HG03378 (cell line): Measurements from ENCODE around the gene FXN.
"Not testable (repeated sequence)": the region's sequence is repeated elsewhere in the genome, so short reads cannot be mapped to it uniquely, and the experiment has no call there.

Source experiments
- ATAC-seq: cut with Tn5 transposase; IDR thresholded peaks from one replicate; pipeline ENCODE4 v1.9.1; 2021; ENCODE audit warnings: mild to moderate bottlenecking, moderate library complexity; ENCODE audit not compliant: unreplicated experiment

FXN gene

DNA sequence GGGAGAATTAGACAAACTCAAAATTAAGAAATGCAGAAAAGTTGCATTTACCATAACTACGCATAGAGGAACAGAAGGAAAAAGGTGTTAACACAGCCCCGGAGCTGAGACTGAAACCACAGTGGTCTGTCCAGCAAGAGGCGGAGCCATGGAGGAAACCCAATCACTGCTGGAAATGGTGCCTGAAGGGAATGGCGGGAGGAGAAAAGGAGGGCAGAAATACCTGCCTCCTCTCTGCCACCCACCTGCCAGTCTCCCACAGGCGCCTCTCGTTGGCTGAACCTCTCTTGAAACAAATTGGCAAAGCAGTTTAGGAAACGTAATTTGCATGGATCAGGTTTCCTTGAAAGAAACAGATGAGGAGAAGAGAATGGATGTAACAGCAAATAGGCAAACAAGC is 11.9 kb upstream of the FXN start:
- ATAC-seq = no peak

DNA sequence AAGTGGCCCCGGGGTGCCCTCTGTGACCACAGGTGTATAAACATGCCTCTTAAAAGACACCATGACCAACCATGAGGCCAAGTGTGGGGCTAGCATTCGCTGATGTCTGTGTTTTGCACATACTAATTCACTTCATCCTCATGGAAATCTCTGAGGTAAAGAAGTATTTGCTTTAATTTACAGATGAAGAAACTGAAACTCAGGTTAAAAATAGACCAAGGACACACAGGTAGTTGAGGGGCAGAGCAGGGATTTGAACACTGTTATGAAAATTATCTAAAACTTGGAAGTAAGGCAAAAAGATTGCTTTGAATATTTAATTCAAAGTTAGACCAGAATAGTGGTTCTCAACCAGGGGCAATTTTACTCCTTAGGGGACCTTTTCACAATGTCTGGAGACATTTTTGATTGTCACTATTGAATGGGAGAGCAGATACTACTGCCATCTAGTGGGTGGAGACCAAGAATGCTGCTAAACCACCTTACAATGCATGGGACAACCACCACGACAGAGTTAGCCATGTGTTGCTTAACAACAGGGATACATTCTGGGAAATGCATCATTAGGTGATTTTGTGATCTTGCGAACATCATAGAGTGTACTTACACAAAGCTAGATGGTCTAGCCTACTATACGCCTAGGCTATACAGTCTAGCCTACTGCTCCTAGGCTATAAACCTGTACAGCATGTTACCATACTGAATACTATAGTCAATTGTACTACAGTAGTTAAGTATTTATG is 8.0 kb upstream of the FXN start:
- ATAC-seq = peak; percentile 66

DNA sequence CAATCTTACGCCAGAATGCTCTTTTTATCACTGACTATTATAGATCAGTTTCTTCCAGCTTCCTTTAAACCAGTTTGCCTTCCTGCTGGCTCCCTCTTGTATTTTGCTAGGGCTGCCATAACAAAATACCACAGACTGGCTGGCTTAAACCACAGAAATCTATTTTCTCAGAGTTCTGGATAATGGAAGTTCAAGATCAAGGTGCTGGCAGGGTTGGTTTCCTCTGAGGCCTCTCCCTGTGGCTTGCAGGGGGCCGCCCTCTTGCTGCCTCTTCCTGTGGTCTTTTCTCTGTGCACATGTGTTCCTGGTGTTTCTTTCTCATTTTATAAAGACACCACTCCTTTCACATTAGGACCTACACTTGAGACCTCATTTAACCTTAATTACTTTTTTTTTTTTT is 6.8 kb upstream of the FXN start:
- ATAC-seq = no peak

DNA sequence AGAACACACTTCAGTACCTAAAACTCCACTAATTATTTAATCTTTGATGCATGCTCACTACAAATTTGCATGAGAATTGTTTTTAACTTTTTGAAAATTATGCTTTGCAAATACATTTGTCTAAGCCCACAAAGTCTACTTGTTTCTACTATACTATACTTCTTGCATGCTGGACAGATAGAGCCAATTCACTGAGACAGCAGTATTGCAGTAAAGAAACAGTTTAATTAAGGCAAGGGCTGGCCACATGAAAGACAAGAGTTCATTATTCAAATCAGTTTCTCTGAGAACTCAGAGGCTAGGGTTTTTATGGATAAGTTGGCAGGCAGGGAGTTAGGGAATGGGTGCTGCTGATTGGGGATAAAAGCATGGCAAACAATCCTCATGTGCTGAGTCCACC is 6.0 kb upstream of the FXN start:
- no peak for ATAC-seq

DNA sequence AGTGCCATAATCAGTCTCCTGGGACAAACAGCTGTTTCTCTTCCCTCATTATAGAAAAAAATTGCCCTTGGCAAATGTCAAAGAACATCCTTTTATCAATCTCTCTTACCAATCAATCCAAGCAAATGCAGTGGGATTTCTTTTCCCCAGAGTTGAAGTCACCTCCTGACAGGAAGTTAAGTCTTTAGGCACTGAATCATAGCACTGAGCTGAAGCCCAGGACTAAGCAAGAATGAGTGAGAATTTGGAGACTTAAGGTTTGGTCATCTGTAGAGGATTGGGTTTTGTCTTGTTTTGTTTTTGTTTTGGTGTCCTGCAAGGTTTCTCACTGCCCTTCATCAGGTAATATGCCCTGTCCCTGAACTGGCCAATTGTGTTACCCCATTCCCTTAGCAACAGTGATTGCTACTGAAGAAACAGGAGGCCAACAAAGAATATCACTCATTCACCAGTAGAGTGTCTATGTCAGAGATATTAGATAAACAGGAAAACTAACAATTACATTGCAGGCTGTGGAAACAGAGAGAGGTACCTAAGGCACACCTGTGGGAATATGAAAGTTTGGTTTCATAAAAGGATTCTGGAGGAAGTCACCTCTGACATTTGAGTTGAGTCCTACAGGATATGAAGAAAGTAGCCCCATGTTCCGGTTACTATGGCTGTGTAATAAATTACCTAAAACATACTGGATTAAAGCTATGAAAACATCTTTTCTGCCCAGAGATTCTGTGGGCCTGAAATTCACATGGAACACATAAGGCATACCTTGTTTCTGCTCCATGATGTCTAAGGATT is 4.5 kb upstream of the FXN start:
- no peak for ATAC-seq

DNA sequence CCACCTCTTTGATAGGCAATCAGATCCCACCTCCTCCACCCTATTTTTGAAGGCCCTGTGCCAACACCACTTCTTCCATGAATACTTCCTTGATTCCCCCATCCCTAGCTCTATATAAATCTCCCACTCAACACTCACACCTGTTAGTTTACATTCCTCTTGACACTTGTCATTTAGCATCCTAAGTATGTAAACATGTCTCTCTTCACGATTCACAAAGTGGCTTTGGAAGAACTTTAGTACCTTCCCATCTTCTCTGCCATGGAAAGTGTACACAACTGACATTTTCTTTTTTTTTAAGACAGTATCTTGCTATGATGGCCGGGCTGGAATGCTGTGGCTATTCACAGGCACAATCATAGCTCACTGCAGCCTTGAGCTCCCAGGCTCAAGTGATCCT is 1.5 kb upstream of the FXN start:
- ATAC-seq = no peak

DNA sequence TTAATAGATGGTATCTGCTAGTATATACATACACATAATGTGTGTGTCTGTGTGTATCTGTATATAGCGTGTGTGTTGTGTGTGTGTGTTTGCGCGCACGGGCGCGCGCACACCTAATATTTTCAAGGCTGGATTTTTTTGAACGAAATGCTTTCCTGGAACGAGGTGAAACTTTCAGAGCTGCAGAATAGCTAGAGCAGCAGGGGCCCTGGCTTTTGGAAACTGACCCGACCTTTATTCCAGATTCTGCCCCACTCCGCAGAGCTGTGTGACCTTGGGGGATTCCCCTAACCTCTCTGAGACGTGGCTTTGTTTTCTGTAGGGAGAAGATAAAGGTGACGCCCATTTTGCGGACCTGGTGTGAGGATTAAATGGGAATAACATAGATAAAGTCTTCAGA is 757 bp downstream of the FXN start:
- ATAC-seq = peak; percentile 28

DNA sequence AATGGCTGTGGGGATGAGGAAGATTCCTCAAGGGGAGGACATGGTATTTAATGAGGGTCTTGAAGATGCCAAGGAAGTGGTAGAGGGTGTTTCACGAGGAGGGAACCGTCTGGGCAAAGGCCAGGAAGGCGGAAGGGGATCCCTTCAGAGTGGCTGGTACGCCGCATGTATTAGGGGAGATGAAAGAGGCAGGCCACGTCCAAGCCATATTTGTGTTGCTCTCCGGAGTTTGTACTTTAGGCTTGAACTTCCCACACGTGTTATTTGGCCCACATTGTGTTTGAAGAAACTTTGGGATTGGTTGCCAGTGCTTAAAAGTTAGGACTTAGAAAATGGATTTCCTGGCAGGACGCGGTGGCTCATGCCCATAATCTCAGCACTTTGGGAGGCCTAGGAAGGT is 1.2 kb downstream of the FXN start:
- no peak for ATAC-seq

DNA sequence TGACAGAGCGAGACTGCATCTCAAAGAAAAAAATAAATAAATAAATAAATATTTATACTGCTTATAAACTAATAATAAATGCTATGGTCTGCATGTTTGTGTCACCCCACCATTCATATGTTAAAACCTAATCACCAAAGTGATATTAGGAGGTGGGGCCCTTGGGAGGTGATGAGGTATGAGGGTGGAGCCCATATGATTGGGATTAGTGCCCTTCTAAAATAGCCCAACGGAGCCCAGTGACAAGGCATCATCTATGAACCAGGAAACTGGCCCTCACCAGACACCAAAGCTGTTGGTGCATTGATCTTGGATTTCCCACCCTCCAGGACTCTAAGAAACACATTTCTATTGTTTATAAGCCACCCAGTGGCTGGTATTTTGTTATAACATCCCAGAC is 5.1 kb downstream of the FXN start:
- ATAC-seq = no peak

DNA sequence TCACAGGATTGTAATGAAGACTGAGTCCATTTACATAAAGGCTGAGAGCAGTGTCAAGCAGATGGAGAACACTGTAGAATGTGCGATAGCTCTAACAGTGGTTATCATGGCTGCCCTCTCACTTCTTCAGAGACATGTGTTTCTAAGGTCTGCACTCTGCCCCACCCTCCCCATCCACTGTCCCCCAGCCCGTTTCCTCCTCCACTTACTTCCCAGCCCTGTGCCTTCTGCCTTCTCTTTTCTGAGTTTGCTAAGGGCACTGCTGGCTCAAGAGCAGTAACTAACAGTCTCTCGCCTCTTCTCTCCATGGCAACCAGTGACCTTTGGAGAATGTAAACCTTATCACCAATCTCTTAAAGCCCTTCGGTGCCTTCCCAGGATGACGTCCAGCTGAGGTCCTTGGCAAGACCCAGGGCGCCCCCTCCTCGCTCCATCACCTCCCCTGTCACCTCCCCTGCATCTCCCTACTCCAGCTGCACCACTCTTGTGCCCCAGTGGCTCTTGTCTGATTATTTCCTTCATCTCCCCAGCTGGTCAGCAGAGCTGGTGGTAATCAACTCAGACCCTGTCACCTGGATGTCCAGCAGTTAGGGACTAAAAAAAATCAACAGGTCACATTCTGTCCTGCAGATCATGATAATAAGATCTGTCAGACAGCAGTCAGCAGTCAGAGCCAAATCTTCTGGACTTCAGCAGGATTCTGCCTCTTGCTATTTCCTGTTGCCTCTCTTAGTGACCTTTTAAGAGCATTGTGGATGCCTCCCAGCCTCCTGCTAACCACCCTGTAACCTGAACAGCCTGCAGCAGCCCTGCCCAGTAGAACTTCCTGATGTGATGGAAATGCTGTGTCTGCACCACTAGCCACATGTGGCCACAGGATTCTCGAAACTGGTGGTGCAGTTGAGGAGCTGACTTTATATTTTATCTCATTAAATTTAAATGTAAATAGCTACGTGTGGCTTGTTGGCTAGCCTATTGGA is 9.0 kb downstream of the FXN start:
- no peak for ATAC-seq

DNA sequence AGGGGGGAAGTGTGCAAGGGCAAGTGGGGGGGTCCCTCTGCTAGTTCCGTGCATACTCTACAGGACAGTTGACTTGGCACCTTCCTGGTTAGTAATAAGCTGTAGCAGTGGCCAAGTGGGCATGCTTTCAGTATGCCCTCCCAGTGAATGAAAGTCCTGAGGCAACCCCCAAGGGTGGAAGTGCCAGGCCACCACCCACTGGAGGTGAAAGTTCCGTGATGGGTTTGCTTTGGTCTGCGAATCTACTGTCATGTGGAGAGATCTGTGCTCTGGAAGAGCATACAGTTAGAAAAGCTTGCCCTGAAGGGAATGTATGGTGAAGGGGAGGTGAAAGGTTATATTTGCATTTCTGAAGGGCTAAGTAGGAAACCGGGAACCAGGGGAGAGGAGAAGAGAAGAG is 10.3 kb downstream of the FXN start:
- ATAC-seq = no peak

DNA sequence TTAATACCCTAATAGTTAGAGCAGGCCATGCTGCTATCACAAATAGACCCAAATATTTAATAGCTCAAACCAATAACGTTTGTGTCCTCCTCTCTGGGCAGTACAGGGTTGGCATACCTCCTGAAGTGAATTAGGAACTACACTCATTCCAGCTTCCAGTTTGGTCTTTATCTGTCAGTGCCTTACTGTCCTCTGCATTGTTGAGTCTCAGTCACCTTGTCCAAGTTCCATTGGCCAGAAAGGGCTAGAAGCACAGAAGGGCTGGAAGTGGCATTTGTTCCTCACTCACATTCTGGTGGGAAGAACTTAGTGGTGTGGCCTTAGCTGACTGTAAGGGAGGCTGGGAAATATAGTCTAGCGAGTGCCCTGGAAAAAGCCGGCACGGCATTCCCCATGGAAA is 11.2 kb downstream of the FXN start:
- no peak for ATAC-seq

DNA sequence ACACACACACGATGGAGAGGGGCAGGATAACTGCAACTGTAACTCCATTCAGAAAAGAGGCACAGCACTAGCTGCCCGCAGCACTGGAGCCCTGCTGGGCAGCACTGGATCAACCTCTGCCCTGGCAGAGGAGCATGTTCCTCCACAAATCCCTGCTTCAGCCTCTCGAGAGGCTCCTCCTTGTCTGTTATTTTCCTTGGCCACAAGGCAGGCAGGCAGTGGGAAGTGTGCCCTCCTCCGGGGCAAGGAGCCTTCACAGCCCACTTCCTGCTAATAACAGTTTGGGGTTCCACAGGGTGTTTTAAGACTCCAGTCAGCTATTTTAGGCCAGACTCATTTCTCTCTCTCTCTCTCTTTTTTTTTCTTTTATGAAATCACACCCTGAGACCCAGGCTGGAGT is 11.8 kb downstream of the FXN start:
- no peak for ATAC-seq

DNA sequence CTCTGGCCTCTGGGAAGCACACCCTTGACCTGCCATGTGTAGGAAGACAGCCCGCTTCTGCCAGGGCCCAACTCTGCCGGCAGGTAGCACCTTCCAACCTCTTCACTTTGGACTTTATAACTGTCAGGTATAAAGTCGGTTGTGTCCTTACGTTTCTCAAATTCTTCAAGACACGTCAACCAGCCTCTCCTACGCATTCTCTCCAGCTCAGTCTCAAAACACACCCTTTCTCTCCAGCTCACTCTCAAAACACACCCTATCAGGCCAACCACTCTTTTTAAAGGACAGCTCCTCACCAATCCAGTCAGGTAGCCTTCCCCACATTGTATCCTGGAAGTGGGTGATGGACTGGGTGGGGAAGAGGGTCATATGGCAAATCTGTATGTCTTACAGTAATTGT is 13.5 kb downstream of the FXN start:
- ATAC-seq = no peak

DNA sequence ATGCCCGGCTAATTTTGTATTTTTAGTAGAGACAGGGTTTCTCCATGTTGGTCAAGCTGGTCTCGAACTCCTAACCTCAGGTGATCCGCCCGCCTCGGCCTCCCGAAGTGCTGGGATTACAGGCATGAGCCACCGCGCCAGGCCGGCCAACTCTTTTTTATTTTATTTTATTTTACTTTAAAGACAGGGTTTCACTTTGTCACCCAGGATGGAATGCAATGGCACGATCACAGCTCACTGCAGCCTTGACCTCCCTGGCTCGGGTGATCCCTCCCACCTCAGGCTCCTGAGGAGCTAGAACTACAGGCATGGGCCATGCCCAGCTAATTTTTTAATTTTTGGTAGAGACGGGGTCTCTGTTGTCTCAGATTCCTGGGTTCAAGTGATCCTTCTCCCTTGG is 15.4 kb downstream of the FXN start:
- not testable (repeated sequence) for ATAC-seq

DNA sequence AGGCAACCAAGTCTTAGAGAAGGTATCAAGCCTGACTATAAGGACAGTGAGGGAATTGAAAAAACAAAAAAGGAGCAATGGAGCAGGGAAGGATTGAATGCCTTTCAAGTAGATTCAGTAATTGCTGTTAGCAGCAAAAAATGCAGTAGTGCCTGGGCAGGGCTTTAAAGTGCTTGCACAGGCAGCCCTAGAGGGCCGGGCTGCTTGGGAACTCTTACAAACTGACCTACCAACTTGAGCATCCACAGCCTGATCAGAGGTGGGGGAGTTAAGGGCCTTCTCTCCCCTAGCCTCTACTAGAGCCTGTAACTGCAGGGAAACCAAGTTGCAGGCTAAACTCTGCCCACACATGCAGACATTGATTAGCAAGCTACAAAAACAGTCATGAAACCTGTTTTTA is 19.4 kb downstream of the FXN start:
- no peak for ATAC-seq

DNA sequence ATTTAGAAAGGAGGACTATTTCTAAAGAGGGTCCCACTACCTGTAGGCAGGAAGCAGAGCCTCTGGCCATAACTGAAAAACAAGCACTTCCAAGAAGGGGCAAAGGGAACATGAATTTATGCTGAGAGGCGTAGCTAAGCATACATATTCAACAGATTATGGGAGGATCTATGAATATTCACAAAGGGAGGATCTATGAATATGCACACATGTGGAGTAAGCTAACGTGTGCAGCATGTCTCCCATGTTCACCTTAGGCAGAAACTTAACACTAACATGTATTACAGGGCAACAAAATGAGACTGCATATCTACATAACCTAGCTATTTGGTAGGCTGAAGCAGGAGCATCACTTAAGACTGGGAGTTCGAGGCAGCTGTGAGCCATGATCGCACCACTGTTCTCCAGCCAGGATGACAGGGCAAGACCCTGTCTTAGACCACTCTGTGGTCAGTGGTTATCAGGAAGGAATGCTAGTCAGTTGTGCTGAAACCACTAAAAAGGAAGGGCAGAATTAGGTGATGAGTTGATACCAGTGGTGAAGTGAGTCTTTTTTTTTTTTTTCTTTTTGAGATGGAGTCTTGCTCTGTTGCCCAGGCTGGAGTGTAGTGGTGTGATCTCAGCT is 20.8 kb downstream of the FXN start:
- no peak for ATAC-seq

DNA sequence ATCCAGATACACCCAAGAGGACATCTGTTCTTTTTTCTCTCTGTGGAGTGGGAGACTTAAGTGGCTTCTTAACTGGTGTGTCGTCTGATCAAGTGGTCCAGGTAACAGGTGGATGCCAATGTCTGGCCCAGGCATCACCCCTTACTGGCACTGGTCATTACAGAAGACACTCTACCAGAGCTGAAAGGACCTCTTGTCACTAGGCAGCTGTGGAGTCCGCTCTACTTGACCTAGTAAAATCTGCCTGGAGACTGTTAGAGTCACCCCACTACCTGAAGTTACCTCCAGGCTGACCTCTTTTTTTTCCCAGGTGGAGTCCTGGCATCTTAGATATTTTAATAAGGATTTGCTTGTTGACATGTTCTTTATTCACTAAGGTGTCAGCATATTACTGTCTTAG is 22.5 kb downstream of the FXN start:
- ATAC-seq = no peak

DNA sequence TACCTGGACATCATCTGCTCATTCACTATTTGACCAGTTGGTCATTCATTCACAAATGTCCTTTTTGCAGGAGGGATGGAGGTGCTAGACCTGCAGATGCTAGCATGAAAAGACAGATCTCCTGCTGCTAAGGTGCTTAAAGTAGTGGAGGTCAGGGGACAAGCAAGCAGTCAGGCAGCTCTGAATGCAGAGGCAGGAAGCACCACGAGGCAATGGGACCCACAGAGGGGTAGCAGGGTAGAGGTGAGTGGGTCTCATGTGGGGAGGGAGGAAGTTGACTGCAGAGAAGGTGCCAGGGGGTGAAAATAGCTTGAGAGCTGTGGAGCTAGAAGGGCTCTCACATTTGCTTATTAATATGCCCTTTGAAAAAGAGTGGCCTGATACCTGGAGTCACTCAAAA is 25.2 kb downstream of the FXN start:
- no peak for ATAC-seq

DNA sequence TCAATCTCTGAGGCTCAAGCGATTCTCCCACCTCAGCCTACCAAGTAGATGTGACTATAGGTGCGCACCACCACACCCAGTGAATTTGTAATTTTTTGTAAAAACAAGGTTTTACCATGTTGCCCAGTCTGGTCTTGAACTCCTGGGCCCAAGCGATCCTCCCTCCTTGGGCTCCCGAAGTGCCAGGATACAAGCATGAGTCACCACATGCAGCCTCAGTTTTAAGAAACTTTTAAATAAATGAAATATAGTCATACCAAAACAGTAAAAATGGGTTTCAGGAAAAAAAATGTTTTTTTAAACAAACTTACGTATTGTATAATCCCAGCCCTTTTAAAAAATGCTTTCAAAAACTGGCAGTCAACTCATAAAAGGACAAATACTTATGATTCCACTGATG is 26.6 kb downstream of the FXN start:
- no peak for ATAC-seq

DNA sequence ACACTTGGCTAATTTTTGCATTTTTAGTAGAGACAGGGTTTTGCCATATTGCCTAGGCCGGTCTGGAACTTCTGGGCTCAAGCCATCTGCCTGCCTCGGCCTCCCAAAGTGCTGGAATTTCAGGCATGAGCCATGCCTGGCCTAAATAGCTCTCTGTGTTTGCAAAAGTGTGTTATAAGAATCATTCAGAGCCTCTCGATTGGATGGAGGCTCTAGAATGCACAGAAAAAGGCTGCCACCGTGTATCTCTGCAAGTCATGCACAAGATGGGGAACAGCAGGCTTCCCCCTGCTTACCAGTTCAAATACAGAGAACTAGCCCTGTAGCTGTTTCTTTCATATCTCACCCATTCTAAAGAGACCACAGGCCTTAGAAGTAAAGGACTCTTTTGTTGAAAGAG is 28.3 kb downstream of the FXN start:
- no peak for ATAC-seq
